ENCODE data around the gene NECAP2.

NECAP2 gene

GRCh38 chr1:16440131-16440469 lies 424 bp upstream of the NECAP2 start:
- H3K4me3 ChIP-seq (replicated peaks; ENCODE audit: low read depth, low read length) = peak overlapping the region; percentile 99
- DNase-seq (ENCODE audit: low read depth) = no peak
- no peak for TF ChIP-seq CTCF (IDR thresholded peaks at IDR 0.05; ENCODE audit: low read length, missing control alignments)

- DNase-seq (ENCODE audit: low read depth) = peak; percentile 21
- H3K4me3 ChIP-seq (replicated peaks; ENCODE audit: low read depth, low read length) = peak overlapping the region; percentile 99
- no peak for TF ChIP-seq CTCF (IDR thresholded peaks at IDR 0.05; ENCODE audit: low read length, missing control alignments)
Measured at GRCh38 chr1:16441282-16441665, 750 bp downstream of the NECAP2 start.

DNA sequence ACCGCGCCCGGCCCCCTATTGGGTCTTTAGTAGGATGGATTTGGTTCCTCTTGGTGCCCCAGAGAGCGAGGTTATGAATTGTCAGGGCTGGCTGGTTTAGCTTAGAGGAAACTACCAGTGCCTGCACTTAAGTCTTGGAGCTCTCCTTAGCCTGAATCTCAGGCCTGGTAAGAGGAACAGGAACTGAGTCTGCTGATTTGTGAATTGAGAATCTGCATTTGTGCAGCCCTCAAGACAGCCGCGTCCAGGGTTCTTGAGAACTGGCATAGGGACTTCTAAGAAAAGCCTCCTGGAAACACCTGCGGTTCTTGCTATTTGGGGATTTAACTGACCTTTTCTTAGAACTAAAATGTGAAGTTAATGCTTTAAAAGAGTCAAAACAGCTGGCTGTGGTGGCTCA lies 1.7 kb downstream of the NECAP2 start:
- no peak for DNase-seq (ENCODE audit: low read depth)
- H3K4me3 ChIP-seq (replicated peaks; ENCODE audit: low read depth, low read length) = no peak overlapping the region
- TF ChIP-seq CTCF (IDR thresholded peaks at IDR 0.05; ENCODE audit: low read length, missing control alignments) = no peak

- TF ChIP-seq CTCF (IDR thresholded peaks at IDR 0.05; ENCODE audit: low read length, missing control alignments) = no peak
- H3K4me3 ChIP-seq (replicated peaks; ENCODE audit: low read depth, low read length) = no peak overlapping the region
- DNase-seq (ENCODE audit: low read depth) = no peak
Measured at GRCh38 chr1:16442941-16443340, 2.4 kb downstream of the NECAP2 start.

DNA sequence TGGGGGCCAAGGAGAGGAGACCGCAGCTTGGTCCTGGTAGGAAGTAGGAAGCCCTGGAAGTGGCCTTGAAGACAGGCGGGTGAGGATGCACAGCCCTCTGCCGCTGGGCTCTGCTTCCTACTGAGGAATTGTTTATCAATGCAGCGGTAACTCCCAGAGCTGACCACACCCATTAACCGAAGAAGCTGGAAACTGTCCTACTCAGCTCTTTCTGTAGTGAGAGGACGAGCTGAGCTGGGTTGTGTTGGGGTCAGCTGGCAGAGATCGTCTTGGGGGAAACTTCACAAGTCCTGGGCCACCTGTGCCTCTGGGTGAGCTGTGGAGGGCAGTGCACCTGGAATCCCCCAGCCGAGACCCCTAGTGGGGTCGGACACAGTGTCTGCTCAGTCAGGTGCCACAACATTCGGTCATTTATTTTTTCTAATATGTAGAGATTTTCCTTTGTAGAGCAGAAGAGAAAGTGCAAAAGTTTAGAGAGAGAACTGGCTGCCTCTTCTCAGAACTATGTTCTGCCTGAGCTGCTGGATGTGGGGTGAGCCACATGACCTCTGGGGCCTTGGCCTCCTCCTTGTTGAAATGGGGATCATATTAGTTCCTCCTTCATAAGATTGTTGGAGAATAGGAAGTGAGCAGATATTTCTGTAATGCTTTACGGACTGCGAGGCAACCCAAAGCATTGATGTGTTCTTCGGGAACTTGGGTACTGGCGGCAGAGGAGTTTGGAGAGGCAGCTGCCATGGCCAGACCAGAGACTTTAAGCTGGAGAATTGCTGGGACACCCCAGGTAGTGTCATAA lies 3.6 kb downstream of the NECAP2 start:
- no peak overlapping the region for H3K4me3 ChIP-seq (replicated peaks; ENCODE audit: low read depth, low read length)
- DNase-seq (ENCODE audit: low read depth) = no peak
- no peak for TF ChIP-seq CTCF (IDR thresholded peaks at IDR 0.05; ENCODE audit: low read length, missing control alignments)

- TF ChIP-seq CTCF (IDR thresholded peaks at IDR 0.05; ENCODE audit: low read length, missing control alignments) = no peak
Measured at GRCh38 chr1:16445052-16445451, 4.5 kb downstream of the NECAP2 start.

DNA sequence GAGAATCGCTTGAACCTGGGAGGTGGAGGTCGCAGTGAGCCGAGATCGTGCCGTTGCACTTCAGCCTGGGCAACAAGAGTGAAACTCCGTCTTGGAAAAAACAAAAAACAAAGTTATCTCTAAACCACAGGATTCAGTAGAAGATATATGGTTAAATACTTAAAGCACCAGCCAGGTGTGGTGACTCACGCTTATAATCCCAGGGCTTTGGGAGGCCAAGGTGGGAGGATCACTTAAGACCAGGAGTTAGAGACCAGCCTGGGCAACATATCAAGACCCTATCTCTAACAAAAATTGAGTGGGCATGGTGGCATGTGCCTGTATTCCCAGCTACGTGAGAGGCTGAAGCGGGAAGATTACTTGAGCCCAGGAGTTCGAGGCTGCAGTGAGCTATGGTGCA lies 5.6 kb downstream of the NECAP2 start:
- no peak for DNase-seq (ENCODE audit: low read depth)
- H3K4me3 ChIP-seq (replicated peaks; ENCODE audit: low read depth, low read length) = no peak overlapping the region
- no peak for TF ChIP-seq CTCF (IDR thresholded peaks at IDR 0.05; ENCODE audit: low read length, missing control alignments)

More at GRCh38 chr1:16445052-16445451, 4.5 kb downstream of the NECAP2 start:
- H3K4me3 ChIP-seq (replicated peaks; ENCODE audit: low read depth, low read length) = no peak overlapping the region
- no peak for DNase-seq (ENCODE audit: low read depth)
